Ovary (tissue), 9 donors: ENCODE results near the gene CRYBA1. TPM values are rescaled to one million over a fixed set of nuclear protein-coding genes. Genes with fewer than 3 reads are reported as not detected.
"Not testable (repeated sequence)": the region's sequence is repeated elsewhere in the genome, so short reads cannot be mapped to it uniquely, and the experiment has no call there.

Source experiments
- DNase-seq, 5 donors: peaks; one replicate each; pipeline ENCODE4 v3.0.0-alpha.2; 2019 to 2020
- H3K27ac ChIP-seq, 2 donors: fragments of 200-600 bp; one replicate each; pipeline versions ENCODE4 v1.5.1 to v1.8.0; 2019 to 2022
- H3K27me3 ChIP-seq: fragments of 200-600 bp; one replicate; pipeline ENCODE4 v1.8.0; 2022
- H3K36me3 ChIP-seq: fragments of 200-600 bp; sonication (generic); one replicate; pipeline ENCODE4 v1.5.1; 2019
- H3K4me1 ChIP-seq: one replicate; pipeline ENCODE4 v1.8.1; 2013; ENCODE audit warnings: mild to moderate bottlenecking, moderate library complexity; ENCODE audit not compliant: insufficient read depth
- H3K4me3 ChIP-seq: fragments of 200-600 bp; sonication (generic); one replicate; pipeline ENCODE4 v1.5.1; 2017
- H3K9me3 ChIP-seq, 2 donors: fragments of 200-600 bp in 1 of 2; sonication (generic) in 1 of 2; one replicate each; pipeline versions ENCODE4 v1.5.1 to v1.8.1; 2013 to 2019; ENCODE audit warnings: mild to moderate bottlenecking in 1 of 2, moderate library complexity in 1 of 2
- EP300 ChIP-seq: sonication (generic); formaldehyde crosslinking; IDR thresholded peaks from one replicate; pipeline ENCODE4 v1.6.1; 2017; ENCODE audit warnings: antibody characterized with exemption
- POLR2A ChIP-seq: fragments of 450-650 bp; IDR thresholded peaks from one replicate; pipeline ENCODE4 v1.6.1; 2017; ENCODE audit warnings: antibody characterized with exemption, mild to moderate bottlenecking, moderate library complexity
- WGBS, 3 donors: extraction: QIAGEN DNeasy Blood & Tissue Kit in 1 of 3; methylation state at CpG; one replicate each; pipeline versions ENCODE4 v1.1.5 to v1.1.7; 2013 to 2017; 5-methylcytosine and 5-hydroxymethylcytosine counted together
- intact Hi-C, 4 donors: fragments of 100-400 bp; cut with DNase I; formaldehyde crosslinking; loops; one replicate each; pipeline versions ENCODE4 v1.11.0 to v1.15.1; 2022 to 2023
- polyA plus RNA-seq, 2 donors: library from polyadenylated mRNA; stranded (reverse); fragments of 200-250 nt in 1 of 2; fragments of 350-450 nt in 1 of 2; fragmentation: Illumina TruSeq in 1 of 2; extraction: RNeasy Lipid Tissue Mini Kit (QIAGEN cat#74804) in 1 of 2; gene quantifications; one replicate each; pipeline ENCODE4 v1.2.3, GENCODE V29; 2013 to 2014
- total RNA-seq, 7 donors: library from RNA; depleted of rRNA in 2 of 7; stranded (reverse); fragments of >200 nt in 2 of 7; fragmentation: NEBNext Ultra II Directional in 3 of 7; extraction: Animal tissue kit (Norgen Biotek cat#: 25700) in 3 of 7; gene quantifications; one replicate each; pipeline versions ENCODE4 v1.1.0 to v1.2.4, GENCODE V29; 2016 to 2023
- TF ChIP-seq, protein P1 (sequence below), 3 donors: fragments of 450-650 bp in 2 of 3; fragments of 200-600 bp in 1 of 3; IDR thresholded peaks; one replicate each; pipeline versions ENCODE4 v1.5.1 to v1.8.0; 2016 to 2022; ENCODE audit warnings: antibody characterized with exemption in 3 of 3, mild to moderate bottlenecking in 1 of 3
- donor health status: DM: no; HTN: no; CAD: no; lungs with moderate emphysema.
- donor health status: DM: no; HTN: no; CAD: no.
- donor health status: Bipolar disorder and iron deficiency.
- donor health status: DM: yes; HTN: yes; CAD: no.
- donor health status: DM: no; HTN: no; CAD: no.
- donor health status: DM: yes; HTN: yes; CAD: no.

Gene CRYBA1
- total and polyA plus RNA-seq, 9 donors = not detected

DNA sequence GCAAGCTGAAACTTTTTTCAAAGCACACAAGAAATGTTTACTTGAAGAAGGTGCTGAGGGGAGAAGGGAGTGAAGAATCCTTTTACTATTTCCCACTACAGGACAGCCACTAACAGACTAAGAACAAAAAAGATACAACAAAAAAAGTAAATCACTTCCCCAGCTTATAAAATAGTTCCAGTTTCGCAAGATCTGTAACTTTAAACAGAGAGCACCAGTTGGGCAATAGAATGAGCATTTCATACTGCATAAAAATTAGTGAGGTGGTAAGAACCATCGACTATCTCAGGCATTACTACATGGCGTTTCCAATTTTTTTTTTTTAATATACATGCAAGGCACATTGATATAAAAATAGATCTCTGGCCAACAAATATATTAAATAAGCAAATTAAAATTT lies 11.1 kb downstream of the CRYBA1 start:
- no peaks in the 10 kb centered on the region for H3K27me3 ChIP-seq
- 31 to 54% (median 44%) methylated on average over 3 of the region's 3 CpGs for WGBS, 3 donors
- TF ChIP-seq POLR2A = no peak
- TF ChIP-seq, protein P1, sequence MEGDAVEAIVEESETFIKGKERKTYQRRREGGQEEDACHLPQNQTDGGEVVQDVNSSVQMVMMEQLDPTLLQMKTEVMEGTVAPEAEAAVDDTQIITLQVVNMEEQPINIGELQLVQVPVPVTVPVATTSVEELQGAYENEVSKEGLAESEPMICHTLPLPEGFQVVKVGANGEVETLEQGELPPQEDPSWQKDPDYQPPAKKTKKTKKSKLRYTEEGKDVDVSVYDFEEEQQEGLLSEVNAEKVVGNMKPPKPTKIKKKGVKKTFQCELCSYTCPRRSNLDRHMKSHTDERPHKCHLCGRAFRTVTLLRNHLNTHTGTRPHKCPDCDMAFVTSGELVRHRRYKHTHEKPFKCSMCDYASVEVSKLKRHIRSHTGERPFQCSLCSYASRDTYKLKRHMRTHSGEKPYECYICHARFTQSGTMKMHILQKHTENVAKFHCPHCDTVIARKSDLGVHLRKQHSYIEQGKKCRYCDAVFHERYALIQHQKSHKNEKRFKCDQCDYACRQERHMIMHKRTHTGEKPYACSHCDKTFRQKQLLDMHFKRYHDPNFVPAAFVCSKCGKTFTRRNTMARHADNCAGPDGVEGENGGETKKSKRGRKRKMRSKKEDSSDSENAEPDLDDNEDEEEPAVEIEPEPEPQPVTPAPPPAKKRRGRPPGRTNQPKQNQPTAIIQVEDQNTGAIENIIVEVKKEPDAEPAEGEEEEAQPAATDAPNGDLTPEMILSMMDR (IDR thresholded peaks at IDR 0.05) = no peak
- TF ChIP-seq EP300 = no peak
- no peak overlapping the region for H3K27ac ChIP-seq
- no peaks in the 10 kb centered on the region for H3K9me3 ChIP-seq
- intact Hi-C loops = no loop called here
- H3K36me3 ChIP-seq = no peaks in the 10 kb centered on the region
- H3K4me3 ChIP-seq = no peak overlapping the region
- no peaks in the 10 kb centered on the region for H3K4me1 ChIP-seq
- no peak for DNase-seq

DNA sequence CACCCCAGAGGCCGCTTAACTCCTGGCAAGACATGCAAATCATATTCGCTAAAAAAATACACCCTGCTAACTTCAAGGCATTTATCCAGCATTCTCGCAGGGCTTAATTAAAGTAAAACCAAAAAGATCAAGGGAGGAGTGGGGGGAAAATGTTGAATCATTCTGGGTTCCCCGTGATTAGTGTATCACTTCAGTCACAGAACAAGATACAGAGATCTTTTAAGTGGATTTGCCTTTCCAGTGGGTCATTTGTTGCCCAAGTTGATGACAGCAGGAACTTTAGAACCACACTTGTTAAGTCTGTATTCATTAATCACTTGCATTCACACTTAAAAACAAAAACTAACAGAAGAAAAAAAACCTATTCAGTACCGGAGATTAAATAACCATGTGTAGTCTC lies 17.3 kb downstream of the CRYBA1 start:
- no peak overlapping the region for H3K4me3 ChIP-seq
- WGBS, 3 donors = 78 to 82% (median 81%) methylated on average over 5 of the region's 5 CpGs
- intact Hi-C loops = no loop called here
- TF ChIP-seq, protein P1 (IDR thresholded peaks at IDR 0.05) = no peak
- TF ChIP-seq POLR2A = no peak
- H3K4me1 ChIP-seq = no peaks in the 10 kb centered on the region
- H3K27ac ChIP-seq = no peak overlapping the region
- H3K9me3 ChIP-seq = no peaks in the 10 kb centered on the region
- no peaks in the 10 kb centered on the region for H3K36me3 ChIP-seq
- no peak for DNase-seq
- H3K27me3 ChIP-seq = no peaks in the 10 kb centered on the region

DNA sequence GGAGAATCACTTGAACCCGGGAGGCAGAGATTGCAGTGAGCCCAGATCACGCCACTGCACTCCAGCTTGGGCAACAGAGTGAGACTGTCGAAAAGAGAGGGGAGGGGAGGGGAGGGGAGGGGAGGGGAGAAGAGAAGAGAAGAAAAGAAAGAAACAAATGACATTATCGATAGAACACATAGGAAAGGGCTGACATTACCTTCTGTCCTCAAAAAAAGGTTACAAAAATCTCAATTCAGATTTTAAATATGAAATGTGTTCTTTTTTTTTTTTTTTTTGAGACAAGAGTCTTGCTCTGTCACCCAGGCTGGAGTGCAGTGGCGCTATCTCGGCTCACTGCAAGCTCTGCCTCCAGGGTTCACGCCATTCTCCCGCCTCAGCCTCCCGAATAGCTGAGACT lies 25.3 kb downstream of the CRYBA1 start:
- intact Hi-C loops, H3K4me3 ChIP-seq, DNase-seq, H3K9me3 ChIP-seq, H3K27me3 ChIP-seq, H3K4me1 ChIP-seq, H3K36me3 ChIP-seq, H3K27ac ChIP-seq: not testable (repeated sequence)
- 90% methylated on average over 9 of the region's 9 CpGs for WGBS, 3 donors

DNA sequence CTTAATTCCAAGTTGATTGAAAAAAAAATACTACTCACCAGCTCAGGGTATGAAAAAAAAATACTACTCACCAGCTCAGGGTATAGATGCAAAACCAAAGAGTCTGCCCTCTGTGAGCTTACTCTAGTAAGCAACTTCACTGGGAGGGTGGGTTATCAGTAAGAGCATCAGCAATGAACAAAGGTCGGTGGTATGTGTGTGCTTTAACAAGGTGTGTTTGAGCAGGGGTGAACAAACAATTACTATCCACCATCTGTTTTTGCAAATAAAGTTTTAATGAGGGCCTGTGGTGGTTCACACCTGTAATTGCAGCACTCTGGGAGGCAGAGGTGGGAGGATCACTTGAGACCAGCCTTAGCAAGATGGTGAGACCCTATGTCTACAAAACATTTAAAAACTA lies 27.3 kb downstream of the CRYBA1 start:
- intact Hi-C loops = no loop called here
- Histone ChIP-seq H3K27ac (no peak overlapping the region), H3K9me3 (no peaks in the 10 kb centered on the region), H3K4me1 (peaks cover 3% of the 10 kb centered on the region), H3K4me3 (no peak overlapping the region), H3K36me3 (no peaks in the 10 kb centered on the region), H3K27me3 (no peaks in the 10 kb centered on the region)
- WGBS, 3 donors = 66 to 77% (median 73%) methylated on average over 1 of the region's 1 CpG
- TF ChIP-seq, protein P1 (IDR thresholded peaks at IDR 0.05) = no peak
- no peak for TF ChIP-seq EP300
- no peak for TF ChIP-seq POLR2A
- no peak for DNase-seq

DNA sequence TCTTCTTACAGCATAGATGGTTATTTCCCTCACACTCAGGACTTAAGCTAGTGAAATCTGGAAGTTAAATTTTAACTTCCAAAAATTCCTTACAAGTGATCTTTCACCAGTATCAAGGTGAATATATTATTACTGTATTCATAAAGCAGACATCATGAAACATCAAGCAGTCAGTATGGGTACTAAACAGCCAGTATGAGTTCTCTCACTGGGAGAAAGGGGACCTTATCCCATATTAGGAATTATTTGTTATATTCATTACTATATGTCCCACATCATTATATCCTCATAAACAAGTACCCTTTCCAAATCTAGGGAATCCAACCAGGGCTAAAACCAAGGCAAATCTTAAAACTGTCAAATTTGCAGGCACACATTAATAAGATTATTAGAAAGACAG lies 32.0 kb downstream of the CRYBA1 start:
- peaks cover 11% of the 10 kb centered on the region for H3K4me1 ChIP-seq
- no peak overlapping the region for H3K27ac ChIP-seq
- H3K9me3 ChIP-seq = no peaks in the 10 kb centered on the region
- no peak for DNase-seq
- H3K27me3 ChIP-seq = no peaks in the 10 kb centered on the region
- H3K4me3 ChIP-seq = no peak overlapping the region
- no peaks in the 10 kb centered on the region for H3K36me3 ChIP-seq
- intact Hi-C loops = no loop called here
- no peak for TF ChIP-seq EP300
- TF ChIP-seq, protein P1 (IDR thresholded peaks at IDR 0.05) = no peak
- no peak for TF ChIP-seq POLR2A
